ENCODE data around the gene PTCH1.

The PTCH1 gene

GRCh38 chr9:95484225-95484624, 32.5 kb downstream of the PTCH1 start:
- ChIA-PET CTCF (no interaction called here), POLR2A (no interaction called here)
- DNase-seq (ENCODE audit: extremely low spot score): no peak
- TF ChIP-seq CTCF (IDR thresholded peaks at IDR 0.05; ENCODE audit: control extremely low read depth, extremely low read depth, low read depth, missing control alignments): no peak

GRCh38 chr9:95483431-95483830, 33.3 kb downstream of the PTCH1 start:
- TF ChIP-seq CTCF (IDR thresholded peaks at IDR 0.05; ENCODE audit: control extremely low read depth, extremely low read depth, low read depth, missing control alignments): no peak
- POLR2A ChIA-PET: interaction anchor here (0.7 kb wide), 1 partner anchor 1408 kb away, joined by 4 read pairs; no protein-coding TSS in a partner anchor
- DNase-seq (ENCODE audit: extremely low spot score): no peak
- CTCF ChIA-PET: interaction anchor here (2.0 kb wide), 1 partner anchor 20 kb away, joined by 7 read pairs; no protein-coding TSS in a partner anchor

GRCh38 chr9:95482621-95483020, 34.1 kb downstream of the PTCH1 start:
- ChIA-PET CTCF (interaction anchor here (1.1 to 2.0 kb wide), 2 partner anchors 17 to 19 kb away, joined by 3 to 7 read pairs; no protein-coding TSS in a partner anchor), POLR2A (no interaction called here)
- DNase-seq (ENCODE audit: extremely low spot score): no peak
- no peak for TF ChIP-seq CTCF (IDR thresholded peaks at IDR 0.05; ENCODE audit: control extremely low read depth, extremely low read depth, low read depth, missing control alignments)

GRCh38 chr9:95481000-95481399, 35.8 kb downstream of the PTCH1 start:
- no peak for TF ChIP-seq CTCF (IDR thresholded peaks at IDR 0.05; ENCODE audit: control extremely low read depth, extremely low read depth, low read depth, missing control alignments)
- ChIA-PET CTCF (no interaction called here), POLR2A (no interaction called here)
- DNase-seq (ENCODE audit: extremely low spot score): no peak

GRCh38 chr9:95480346-95480745, 36.4 kb downstream of the PTCH1 start:
- CTCF ChIA-PET: no interaction called here
- POLR2A ChIA-PET: no interaction called here

GRCh38 chr9:95479330-95479729, 37.4 kb downstream of the PTCH1 start:
- CTCF ChIA-PET: no interaction called here
- no peak for DNase-seq (ENCODE audit: extremely low spot score)
- no peak for TF ChIP-seq CTCF (IDR thresholded peaks at IDR 0.05; ENCODE audit: control extremely low read depth, extremely low read depth, low read depth, missing control alignments)
- POLR2A ChIA-PET: no interaction called here

More at GRCh38 chr9:95480346-95480745, 36.4 kb downstream of the PTCH1 start:
- no peak for TF ChIP-seq CTCF (IDR thresholded peaks at IDR 0.05; ENCODE audit: control extremely low read depth, extremely low read depth, low read depth, missing control alignments)
- no peak for DNase-seq (ENCODE audit: extremely low spot score)

- no peak for TF ChIP-seq CTCF (IDR thresholded peaks at IDR 0.05; ENCODE audit: control extremely low read depth, extremely low read depth, low read depth, missing control alignments)
- no peak for DNase-seq (ENCODE audit: extremely low spot score)
- ChIA-PET CTCF (no interaction called here), POLR2A (no interaction called here)
Observed at GRCh38 chr9:95478335-95478734, 38.4 kb downstream of the PTCH1 start.

All from GM10248 (cell line).